HPDE6-E6E7 (cell line): ENCODE measurements around the gene TOR1A.
"Not testable (repeated sequence)": the region's sequence is repeated elsewhere in the genome, so short reads cannot be mapped to it uniquely, and the experiment has no call there.

Source experiments
- DNase-seq: peaks from one replicate; pipeline ENCODE4 v3.0.0; 2011; ENCODE audit warnings: missing footprints; ENCODE audit errors: extremely low spot score

Gene TOR1A

DNA sequence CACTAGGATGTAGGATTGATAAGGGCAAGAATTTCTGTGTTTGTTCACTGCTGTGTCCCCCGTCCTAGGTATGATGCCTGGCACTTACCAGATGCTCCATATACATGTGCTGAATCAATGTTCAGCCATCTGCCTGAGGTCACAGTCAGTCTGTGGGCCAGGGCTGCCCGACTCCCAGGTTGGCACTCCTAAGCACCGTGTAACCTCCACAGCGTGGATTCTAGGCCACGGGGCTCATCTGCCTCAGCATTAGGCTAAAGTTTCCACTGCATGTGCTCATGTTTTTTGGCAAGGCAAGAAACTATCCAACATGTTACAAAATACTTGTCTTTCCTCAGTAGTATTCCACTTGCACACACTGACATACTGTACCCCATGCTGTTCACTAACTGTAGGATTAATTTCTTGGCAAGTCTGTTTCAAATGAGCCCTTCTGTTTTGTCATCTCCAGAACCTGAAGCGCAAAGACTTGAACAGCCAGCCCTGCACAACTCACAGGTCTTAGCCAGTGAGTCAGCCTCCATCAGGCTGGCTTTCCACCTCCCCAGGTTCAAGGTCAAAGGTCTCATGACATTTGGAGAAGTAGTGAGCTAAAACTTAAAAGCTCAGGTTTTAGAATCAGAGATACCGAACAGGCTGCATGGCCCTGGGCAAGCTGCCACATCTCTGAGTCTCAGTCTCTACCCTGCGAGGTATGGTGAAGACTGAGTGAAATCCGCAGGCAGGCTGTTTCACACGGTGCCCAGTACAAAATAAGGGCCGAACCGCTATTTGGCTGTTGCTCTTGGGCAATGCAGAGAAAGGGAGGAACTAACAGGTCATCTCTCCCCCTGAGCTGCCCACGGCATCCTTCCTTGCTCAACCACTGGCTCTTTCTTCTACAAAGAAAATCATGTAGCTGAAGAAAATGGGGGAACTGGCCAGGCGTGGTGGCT, 7.2 kb downstream of the TOR1A start:
- DNase-seq, result no peak

DNA sequence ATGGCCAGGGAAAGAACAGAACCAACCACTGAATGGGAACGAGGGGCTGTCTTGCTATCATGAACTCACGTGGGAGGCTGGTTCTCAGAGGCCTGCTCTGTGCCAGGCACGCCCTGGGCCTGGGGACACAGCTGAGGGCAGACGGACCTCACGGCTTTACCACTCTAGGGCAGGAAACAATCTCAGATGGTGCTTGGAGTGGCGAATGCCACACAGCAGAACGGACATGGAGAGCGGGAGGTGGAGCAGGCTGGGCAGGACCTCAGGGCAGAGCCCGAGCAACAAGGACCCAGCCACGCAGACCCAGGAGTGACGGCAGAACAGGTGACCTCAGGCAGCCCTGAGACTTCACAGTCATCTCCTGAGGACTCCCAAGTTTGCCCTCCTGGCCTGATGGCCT, 8.7 kb downstream of the TOR1A start:
- DNase-seq, result no peak

DNA sequence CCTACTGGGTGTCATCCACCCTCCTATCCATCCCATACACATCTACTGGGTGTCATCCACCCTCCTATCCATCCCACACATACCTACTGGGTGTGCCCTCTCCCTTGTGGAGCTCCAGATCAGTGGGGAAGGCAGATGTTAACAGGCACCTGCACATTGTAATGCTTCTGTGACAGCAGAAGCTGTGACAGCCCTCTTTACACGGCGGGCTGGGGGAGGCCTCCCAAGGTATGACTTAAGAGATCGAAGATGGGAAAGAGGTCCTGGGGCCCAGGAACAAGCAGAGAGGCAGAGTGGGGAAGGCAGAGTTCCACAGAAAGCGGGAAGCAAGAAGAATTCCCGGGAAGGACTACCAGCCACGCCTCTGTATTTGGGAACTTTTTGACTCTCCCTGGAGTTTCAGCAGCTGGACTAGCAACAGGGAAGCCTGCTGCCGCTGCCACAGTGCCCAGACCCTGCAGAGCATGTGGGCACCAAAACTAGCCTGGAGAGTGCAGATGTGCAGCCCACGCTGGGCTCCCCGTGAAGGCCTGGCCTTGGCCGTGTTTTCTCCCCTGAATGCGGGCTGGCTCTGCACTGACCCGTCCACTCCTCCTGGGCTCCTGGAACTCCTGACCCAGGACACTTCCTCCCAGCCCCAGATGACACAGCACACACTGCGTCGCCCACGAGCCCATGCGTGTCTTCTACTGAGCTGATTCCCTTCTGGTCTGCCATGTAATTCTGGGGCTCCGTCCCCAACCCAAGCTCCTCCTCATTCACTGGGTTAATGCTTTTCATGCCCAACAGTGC, 9.3 kb downstream of the TOR1A start:
- DNase-seq, result no peak

DNA sequence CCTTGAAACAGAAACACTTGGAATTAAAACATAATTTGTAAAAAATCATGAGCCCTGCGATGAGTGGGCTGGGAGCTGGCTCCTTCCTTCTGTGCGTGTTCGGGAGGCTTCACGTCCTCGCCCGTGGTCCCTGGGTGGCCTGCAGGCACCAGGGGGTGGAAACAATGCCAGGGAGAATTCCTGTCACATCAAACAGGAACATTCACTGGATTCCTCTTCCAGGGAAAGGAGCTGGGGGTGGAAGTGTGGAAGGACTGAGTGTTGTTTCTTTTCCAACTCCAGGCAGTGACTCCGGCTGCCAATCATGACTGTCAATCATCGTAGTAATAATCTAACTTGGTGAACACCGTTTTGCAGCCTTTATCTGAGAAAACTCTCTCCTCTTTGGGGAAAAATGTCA, 10.3 kb downstream of the TOR1A start:
- no peak for DNase-seq

DNA sequence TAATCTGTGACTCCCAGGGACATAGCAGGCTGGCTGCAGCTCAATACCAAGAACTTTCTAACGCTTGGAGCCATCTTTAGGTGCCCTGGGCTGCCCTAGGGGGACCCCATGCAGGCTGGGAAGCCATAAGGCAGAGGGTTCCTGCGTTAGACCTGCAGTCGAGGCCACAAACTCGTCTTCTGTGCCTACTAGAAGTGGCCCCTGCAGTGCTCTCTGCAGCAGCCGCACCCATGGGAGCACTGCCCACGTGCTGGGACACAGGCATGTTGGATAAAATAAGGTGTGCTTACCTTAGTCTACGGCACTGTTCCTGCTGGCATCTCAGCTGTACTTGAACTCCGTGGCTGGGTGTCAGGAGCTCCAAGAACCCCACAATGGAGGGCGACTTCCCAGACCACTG, 11.6 kb downstream of the TOR1A start:
- DNase-seq, result no peak

DNA sequence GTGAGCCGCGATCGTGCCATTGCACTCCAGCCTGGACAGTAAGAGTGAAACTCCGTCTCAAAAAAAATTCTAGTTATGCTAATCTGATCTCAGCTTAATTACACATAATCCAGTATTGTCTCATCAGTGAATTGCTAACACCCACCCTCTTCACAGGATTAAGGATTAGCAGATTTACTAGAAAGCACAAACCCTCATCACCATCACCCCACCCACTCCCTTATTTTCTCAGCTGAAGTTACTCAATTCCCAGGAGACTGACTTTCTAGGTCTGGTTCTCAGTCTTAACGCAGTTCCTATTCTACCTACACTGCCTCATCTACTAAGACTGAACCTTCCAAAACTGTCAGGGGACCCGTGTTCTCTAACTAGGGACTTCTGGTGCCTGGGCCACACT, 12.0 kb downstream of the TOR1A start:
- DNase-seq, result no peak

DNA sequence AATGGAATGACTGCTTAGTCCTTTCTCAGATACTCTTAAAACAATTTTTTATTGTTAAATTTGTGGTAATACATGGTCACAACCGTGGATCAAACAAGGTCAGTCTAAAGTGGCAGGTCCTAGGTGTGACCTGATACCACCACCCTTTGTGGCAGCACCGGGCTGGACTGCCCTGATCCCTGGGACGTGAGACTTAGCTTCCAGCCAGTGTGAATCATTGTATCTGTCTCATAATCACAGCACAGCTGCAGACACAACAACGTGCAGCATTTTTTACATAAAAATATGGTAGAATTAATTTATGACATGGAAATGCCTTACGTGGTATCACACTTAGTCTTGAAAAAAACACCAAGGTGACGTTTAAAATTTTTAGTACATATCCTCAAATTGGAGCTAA, 13.1 kb downstream of the TOR1A start:
- DNase-seq, result no peak

DNA sequence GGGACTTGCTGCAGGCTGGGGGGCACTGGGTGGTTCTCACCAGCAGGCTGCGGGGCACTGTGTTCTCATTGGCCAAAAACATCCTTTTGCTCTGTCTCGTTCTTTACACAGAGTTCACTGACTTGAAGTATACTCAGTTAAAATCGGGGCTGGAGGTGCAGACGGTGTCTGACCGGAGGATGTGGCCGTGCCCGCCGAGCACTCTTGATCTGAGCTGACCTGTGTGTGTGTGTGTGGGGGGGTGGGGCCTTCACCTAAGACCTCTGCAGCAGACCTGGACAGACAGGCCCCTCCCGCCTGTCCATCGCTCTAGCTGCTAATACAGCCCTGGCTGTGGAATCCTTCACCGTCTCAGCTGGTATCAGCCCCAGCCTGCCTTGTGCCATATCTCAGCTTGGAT, 13.8 kb downstream of the TOR1A start:
- DNase-seq, result no peak

DNA sequence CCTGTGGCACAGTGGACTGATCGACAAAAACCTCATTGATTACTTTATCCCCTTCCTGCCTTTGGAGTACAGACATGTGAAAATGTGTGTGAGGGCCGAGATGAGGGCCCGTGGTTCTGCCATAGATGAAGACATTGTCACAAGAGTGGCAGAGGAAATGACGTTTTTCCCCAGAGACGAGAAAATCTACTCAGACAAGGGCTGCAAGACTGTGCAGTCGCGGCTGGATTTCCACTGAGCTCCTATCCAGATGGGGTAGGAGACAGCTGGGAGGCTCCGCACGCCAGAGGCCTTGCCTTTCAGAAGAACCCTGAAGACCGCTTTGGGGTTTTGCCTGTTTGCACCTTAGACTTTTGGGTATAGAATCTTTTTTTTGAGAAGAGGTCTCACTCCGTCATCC, 14.6 kb downstream of the TOR1A start:
- no peak for DNase-seq

DNA sequence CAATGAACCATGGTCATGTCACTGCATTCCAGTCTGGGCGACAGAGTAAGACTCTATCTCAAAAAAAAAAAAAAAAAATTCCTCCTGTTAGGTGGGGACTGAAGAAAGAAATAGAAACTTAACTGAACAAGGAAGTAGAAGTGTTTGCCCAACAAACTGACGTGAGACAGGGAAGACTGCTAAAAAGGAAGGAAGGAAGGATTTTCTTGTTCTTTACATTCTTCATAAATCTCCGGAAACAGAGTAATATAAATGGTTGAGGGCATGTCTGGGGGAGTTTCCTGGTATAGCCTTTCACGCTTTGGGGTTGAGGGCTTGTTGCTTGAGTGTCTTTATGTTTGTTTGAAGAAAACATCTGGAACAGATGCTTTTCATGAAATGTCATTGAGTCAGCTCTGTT, 17.9 kb downstream of the TOR1A start:
- DNase-seq, result no peak

DNA sequence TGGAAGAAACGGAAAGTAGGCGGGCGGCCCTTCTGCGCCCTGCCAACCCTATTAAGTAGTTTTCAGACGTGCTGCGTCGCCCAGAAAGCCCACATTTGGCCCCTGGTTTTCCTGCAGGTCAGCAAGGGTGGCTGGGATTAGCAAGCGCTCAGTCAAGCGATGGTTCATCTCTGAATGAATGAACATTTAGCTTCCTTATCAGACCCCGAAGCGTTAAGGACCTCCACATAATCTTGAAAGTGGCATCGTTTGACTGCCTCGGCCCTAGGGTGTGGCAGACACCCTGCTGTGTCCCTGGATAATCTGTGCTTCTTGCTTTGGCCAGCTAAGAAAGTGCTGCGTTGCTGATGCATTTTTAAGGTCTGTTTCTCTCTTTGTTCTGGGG, 20.3 kb downstream of the TOR1A start:
- DNase-seq, result no peak

DNA sequence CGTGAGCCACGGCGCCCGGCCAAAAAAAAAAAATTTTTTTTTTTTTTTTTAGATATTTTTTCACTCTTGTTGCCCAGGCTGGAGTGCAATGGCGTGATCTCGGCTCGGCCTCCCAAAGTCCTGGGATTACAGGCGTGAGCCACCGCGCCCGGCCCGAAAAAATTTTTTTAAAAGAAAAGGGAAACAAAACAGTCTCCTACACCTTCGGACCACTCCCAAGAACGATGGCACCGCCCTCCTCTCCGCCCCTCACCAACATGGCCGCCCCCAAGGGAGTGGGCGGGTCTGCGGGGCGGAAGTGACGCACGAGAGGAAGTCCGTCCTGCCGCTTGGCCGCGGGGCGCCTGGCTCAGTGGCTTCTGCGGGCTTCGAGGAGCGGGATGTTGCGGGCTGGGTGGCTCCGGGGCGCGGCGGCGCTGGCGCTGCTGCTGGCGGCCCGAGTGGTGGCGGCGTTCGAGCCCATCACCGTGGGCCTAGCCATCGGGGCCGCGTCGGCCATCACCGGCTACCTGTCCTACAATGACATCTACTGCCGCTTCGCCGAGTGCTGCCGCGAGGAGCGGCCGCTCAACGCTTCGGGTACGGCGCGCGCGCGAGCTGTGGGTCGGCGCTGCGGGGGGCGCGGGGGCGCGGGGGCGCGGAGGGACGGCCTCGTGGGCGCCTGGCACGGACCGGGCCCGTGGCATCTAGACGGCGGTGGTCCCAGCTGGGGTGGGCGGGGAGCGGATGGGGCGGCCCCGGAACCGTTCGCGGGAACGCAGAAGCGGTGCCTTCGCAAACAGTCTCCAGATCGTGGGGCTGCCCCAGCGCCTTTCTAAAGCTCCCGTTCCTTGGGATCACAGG, 20.9 kb downstream of the TOR1A start, which contains the start of gene TOR1B:
TOR1B (plus strand) TSS at position 352 of the 843 bp plus-strand sequence; CDS start at position 381, 29 bp downstream.
- DNase-seq, result peak; percentile 51

DNA sequence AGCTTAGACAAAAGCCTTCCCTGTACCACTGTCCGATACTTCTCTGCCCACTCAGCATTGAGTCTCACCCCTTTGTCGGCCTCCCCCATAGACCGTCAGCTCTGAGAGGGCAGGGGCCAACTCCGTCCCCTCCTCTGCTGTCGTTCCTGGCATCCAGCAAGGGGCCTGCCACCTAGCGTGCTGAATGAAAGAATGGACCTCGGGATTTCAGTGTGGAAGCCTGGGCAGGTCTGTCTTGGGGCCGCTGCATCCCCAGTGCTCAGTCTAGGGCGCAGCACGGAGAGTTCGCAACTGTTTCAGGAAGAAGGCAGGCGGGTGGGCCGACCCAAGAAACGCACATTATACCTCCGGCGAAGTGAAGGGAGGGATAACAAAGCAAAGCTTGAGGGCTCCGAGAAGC, 22.4 kb downstream of the TOR1A start:
- DNase-seq, result no peak

DNA sequence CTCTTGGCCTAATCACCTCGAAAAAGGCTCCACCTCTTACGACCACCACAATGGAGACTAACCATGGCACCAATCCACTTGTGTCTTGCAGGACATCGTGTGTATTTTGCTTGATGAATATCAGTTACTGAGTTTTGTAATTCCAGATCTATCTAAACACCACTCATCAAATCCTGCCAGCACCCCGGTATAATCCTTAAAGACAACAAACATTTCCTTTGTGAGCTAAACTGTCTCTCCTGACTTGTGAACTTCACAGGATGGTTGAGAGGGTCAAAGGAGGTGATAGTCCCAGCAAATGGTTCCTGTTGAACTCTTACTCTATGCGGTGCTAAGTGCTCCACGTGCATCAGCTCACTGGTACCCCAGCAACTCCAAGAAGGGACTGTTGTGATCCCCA, 25.0 kb downstream of the TOR1A start:
- no peak for DNase-seq

DNA sequence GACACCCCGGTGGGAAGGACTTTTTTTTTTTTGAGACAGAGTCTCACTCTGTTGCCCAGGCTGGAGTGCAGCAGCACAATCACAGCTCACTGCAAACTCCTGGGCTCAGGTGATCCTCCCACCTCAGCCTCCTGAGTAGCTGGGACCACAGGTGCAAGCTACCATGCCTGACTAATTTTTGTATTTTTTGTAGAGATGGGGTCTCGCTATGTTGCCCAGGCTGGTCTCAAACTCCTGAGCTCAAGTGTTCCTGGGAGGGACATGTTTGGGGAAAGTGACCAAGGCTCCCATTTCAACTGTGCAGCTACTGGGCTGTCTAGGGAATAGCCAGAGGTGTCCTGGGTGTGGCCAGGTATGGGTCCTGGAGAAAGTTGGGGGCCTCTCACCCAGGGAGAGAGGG, 27.9 kb downstream of the TOR1A start:
- not testable (repeated sequence) for DNase-seq

DNA sequence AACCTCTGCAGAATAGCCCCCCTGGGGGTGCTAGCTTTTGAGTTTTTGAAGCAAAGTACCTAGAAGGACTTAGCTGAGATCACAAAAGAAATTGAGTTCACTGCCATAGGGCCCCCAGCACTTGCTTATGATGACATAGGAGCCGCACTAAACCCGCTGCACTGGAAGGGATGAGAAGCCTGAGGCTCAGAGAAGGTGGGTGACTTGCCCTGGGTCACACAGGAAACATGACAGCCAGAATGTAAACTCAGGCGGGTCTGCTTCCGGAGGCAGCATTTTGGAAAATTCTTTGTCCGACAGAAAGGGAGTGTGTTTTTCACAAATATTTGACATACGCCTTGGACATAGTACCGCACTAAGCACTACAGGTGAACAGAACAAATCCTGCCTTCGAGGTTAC, 29.4 kb downstream of the TOR1A start:
- DNase-seq, result no peak

DNA sequence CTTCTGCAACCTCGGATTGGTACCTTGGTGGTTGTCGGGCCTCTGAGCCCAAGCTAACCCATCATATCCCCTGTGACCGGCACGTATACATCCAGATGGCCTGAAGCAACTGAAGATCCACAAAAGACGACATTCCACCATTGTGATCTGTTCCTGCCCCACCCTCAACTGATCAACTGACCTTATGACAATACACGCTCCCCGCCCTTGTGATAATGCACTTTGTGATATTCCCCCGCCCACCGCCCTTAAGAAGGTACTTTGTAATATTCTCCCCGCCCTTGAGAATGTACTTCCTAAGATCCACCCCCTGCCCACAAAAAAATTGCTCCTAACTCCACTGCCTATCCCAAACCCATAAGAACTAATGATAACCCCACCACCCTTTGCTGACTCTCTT, 37.5 kb downstream of the TOR1A start:
- no peak for DNase-seq

DNA sequence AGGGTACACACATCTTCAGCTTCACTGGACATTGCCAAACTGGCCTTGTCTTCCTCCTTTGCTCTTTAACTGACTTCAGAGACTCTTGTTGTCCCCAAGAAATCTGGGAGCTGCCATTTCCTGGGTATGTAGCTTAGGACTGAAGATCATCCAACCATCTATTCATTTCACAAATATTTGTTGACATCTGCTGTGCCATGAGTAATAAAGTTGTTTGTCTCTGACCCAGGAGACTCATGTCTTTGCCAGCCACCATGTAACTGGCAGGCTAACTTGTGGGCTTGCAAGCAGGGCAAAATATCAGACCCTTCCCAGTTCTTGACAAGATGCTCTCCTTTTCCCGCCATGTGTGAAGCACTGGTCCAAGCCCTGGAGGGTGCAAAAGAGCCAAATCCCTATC, 38.1 kb downstream of the TOR1A start:
- DNase-seq, result no peak

DNA sequence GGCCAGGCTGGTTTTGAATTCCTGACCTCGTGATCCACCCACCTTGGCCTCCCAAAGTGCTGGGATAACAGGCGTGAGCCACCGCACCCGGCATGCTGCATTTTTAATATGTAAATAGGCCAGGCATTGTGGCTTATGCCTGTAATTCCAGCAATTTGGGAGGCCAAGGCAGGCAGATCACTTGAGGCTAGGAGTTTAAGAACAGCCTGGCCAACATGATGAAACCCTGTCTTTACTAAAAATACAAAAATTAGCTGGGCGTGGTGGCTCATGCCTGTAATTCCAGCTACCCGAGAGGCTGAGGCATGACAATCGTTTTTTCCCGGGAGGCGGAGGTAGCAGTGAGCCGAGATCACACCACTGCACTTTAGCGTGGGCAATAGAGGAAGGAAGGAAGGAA, 39.0 kb downstream of the TOR1A start:
- DNase-seq, result not testable (repeated sequence)

DNA sequence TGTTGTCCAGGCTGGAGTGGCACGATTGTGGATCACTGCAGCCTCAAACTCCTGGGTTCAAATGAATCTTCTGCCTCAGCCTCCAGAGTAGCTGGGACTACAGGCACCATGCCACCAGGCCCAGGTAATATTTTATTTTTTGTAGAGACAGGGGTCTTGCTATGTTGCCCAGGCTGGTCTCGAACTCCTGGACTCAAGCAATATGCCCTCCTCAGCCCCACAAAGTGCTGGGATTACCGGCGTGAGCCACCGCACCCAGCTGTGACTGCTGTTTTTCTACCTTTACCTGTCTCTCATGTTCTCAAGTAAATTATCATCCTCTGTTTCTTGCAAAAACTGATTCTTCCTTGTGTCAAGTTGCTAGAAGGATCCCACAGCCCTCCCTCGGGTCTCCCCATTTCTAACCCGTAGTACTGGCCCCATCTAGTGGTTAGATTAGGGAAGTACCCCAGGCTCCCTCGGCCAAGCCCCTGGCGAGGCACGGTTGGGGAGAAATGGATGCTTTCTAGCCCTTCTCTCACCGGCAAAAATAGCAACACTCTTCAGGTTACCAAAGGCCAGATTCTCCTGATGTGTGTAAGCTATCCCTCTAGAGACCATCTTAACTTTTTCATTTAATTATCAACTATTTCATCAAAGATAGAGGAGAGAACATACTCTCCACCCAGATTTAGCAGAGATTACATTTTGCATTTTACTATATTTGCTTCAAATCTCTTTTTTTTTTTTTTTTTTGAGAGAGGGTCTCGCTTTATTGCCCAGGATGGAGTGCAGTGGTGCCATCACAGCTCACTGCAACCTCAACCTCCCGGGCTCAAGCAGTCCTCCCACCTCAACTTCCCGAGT, 40.2 kb downstream of the TOR1A start:
- peak; percentile 85 for DNase-seq

DNA sequence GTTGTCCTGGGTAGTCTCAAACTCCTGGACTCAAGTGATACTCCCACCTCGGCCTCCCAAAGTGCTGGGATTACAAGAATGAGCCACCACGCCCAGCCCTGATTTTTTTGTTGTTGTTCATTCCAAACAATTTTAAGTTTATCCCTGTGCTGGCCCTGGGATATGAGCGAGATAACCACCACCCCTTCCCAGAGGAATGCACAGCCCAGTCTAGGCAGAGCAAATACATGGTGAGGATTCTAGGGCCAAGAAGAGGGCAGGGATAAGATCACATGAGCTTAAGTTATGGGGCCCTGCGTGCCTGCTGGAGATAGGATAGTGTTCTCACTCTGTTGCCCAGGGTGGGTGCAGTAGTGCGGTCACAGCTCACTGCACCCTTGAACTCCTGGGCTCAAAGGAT, 42.0 kb downstream of the TOR1A start:
- DNase-seq, result no peak
